ENCODE results near the gene RCVRN.
"Not testable (repeated sequence)": the region's sequence is repeated elsewhere in the genome, so short reads cannot be mapped to it uniquely, and the experiment has no call there.

The RCVRN gene

GRCh38 chr17:9929871-9930270, 24.8 kb upstream of the RCVRN start:
- no peak for ATAC-seq
- no peaks in the 10 kb centered on the region for H3K36me3 Mint-ChIP-seq
- no peaks in the 10 kb centered on the region for H3K27me3 Mint-ChIP-seq
- H3K4me3 Mint-ChIP-seq, result no peak overlapping the region
- H3K9me3 Mint-ChIP-seq, result no peaks in the 10 kb centered on the region
- H3K27ac Mint-ChIP-seq, result no peak overlapping the region
- H3K4me1 Mint-ChIP-seq, result peaks cover 6% of the 10 kb centered on the region

DNA sequence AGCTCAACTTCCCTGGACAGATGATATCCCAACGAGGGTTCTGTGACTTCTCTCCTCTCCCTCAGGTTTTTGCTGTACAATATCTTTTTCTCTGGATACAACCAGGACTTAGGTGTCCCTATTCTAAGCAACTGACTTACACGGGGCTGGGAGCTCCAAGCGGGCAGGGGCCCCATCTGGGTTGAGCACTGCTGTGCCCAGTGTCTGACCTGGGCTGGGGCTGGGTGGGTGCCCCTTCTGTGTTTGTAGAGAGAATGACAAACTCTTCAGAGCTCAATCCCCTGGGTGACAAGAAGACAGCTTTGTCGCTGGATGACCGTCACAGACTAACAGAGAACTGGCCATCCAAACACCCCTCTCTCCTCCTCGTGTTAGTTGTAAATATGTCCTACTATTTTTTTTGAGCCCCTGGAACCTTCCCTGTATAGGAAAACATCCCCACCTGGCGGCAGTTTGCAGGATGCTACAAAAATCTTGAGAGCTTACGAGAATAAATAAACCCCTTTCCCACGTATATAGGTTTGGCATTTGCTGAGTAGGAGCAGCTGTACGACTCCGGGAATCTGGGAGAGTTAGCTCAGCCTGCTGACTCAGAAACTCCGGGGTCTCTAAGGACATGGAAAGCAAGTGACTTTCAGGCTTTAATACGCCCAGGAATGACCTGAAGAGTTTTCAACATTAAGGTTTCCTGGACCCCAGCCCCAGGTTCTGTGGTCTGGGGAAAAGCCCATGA, 23.7 kb upstream of the RCVRN start:
- no peak for ATAC-seq
- H3K27me3 Mint-ChIP-seq, result no peaks in the 10 kb centered on the region
- no peak overlapping the region for H3K27ac Mint-ChIP-seq
- H3K36me3 Mint-ChIP-seq, result no peaks in the 10 kb centered on the region
- no peak overlapping the region for H3K4me3 Mint-ChIP-seq
- no peaks in the 10 kb centered on the region for H3K9me3 Mint-ChIP-seq
- peaks cover 10% of the 10 kb centered on the region for H3K4me1 Mint-ChIP-seq

GRCh38 chr17:9926150-9926804, 21.2 kb upstream of the RCVRN start:
- ATAC-seq, result no peak
- H3K4me1 Mint-ChIP-seq, result peaks cover 10% of the 10 kb centered on the region
- no peaks in the 10 kb centered on the region for H3K36me3 Mint-ChIP-seq
- H3K4me3 Mint-ChIP-seq, result no peak overlapping the region
- no peak overlapping the region for H3K27ac Mint-ChIP-seq
- H3K27me3 Mint-ChIP-seq, result no peaks in the 10 kb centered on the region
- H3K9me3 Mint-ChIP-seq, result no peaks in the 10 kb centered on the region

- H3K27ac Mint-ChIP-seq, result no peak overlapping the region
- no peak for ATAC-seq
- no peak overlapping the region for H3K4me3 Mint-ChIP-seq
- peaks cover 10% of the 10 kb centered on the region for H3K4me1 Mint-ChIP-seq
- H3K9me3 Mint-ChIP-seq, result no peaks in the 10 kb centered on the region
- no peaks in the 10 kb centered on the region for H3K27me3 Mint-ChIP-seq
- H3K36me3 Mint-ChIP-seq, result no peaks in the 10 kb centered on the region
These were observed 20.4 kb upstream of the RCVRN start for GRCh38 chr17:9925457-9925856.

DNA sequence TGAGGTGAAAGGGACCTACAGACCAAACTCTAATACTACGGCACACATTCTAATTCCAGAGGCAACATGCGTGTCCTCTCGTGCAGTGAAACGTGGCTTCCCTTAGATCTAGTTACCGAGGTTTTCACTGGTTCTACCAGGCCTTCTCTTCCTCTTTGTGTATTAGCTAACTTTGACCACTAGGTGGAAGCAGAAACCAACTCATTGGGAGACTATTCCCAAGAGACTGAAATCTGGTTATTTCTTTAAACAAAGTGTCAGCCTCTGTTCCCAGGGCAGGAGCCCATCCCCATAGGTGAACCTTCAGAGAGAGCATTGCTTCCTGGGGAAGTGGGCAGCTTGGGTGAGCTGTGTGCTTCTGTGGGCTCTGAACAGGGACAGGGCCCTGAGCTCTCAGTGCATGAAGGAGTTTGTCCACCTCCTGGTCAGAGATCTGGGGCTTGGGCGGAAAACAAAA, 19.7 kb upstream of the RCVRN start:
- H3K27me3 Mint-ChIP-seq, result no peaks in the 10 kb centered on the region
- ATAC-seq, result peak; percentile 49
- no peak overlapping the region for H3K4me3 Mint-ChIP-seq
- H3K36me3 Mint-ChIP-seq, result no peaks in the 10 kb centered on the region
- no peaks in the 10 kb centered on the region for H3K9me3 Mint-ChIP-seq
- peaks cover 10% of the 10 kb centered on the region for H3K4me1 Mint-ChIP-seq
- H3K27ac Mint-ChIP-seq, result no peak overlapping the region

- no peak for ATAC-seq
- no peak overlapping the region for H3K4me3 Mint-ChIP-seq
- no peaks in the 10 kb centered on the region for H3K27me3 Mint-ChIP-seq
- no peaks in the 10 kb centered on the region for H3K9me3 Mint-ChIP-seq
- H3K36me3 Mint-ChIP-seq, result no peaks in the 10 kb centered on the region
- H3K27ac Mint-ChIP-seq, result no peak overlapping the region
- H3K4me1 Mint-ChIP-seq, result peaks cover 10% of the 10 kb centered on the region
These were observed 17.2 kb upstream of the RCVRN start for GRCh38 chr17:9922012-9922848.

GRCh38 chr17:9921216-9921615, 16.1 kb upstream of the RCVRN start:
- not testable (repeated sequence) for H3K27me3 Mint-ChIP-seq, ATAC-seq, H3K4me3 Mint-ChIP-seq, H3K9me3 Mint-ChIP-seq, H3K27ac Mint-ChIP-seq, H3K36me3 Mint-ChIP-seq
- peaks cover 10% of the 10 kb centered on the region for H3K4me1 Mint-ChIP-seq

DNA sequence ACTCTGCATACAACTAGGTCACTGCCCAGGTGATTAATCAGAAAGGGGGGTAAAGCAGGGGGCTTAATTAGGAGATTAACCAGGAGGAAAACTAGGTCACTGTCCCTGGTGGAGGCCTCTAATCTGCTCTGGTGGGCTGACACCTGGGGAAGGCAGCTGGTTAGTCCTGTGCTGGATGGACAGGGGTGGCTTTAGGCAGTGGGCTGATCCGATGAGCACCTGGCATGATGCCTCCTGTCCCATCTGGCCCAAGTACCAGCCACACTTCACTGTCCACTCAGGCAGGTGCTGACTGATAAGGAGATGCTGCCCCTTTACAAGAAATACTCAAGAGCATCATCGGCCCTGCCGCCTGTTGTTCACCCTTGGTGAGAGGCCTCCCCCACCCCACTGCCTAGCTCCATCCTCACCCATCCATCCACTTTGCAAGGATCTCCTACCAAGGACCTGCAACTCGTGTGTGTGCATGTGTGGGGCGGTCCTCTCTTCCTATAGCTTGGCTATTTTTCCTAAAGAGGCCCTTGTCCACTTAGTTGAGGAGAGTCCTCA, 13.8 kb upstream of the RCVRN start:
- H3K27me3 Mint-ChIP-seq, result no peaks in the 10 kb centered on the region
- no peaks in the 10 kb centered on the region for H3K36me3 Mint-ChIP-seq
- H3K4me1 Mint-ChIP-seq, result no peaks in the 10 kb centered on the region
- no peaks in the 10 kb centered on the region for H3K9me3 Mint-ChIP-seq
- no peak overlapping the region for H3K4me3 Mint-ChIP-seq
- H3K27ac Mint-ChIP-seq, result no peak overlapping the region
- no peak for ATAC-seq

DNA sequence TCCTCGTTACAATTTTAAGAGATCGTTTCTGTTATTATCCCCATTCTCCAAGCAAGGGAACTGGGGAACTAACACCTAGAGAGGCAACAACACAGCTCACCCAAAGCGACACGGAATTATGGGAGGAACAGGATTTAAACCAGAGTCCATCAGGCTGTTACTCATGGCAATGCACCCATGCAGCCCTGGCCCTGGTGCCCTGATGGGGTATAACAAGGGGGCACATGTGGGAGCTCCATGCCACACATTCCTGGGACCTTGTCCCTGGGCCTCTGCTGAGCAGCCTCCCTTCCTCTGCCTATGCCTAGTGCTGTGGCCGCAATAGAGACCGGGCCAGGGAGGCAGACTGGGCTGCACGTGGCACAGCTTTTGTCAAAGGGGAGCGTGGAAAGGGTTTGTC, 13.3 kb upstream of the RCVRN start:
- H3K27ac Mint-ChIP-seq, result no peak overlapping the region
- no peaks in the 10 kb centered on the region for H3K4me1 Mint-ChIP-seq
- ATAC-seq, result no peak
- no peaks in the 10 kb centered on the region for H3K36me3 Mint-ChIP-seq
- no peaks in the 10 kb centered on the region for H3K9me3 Mint-ChIP-seq
- no peak overlapping the region for H3K4me3 Mint-ChIP-seq
- H3K27me3 Mint-ChIP-seq, result no peaks in the 10 kb centered on the region

GRCh38 chr17:9917801-9918200, 12.7 kb upstream of the RCVRN start:
- Mint-ChIP-seq H3K36me3 (no peaks in the 10 kb centered on the region), H3K27ac (no peak overlapping the region)

GRCh38 chr17:9917131-9917530, 12.1 kb upstream of the RCVRN start:
- Mint-ChIP-seq H3K27ac (no peak overlapping the region), H3K4me3 (no peak overlapping the region), H3K9me3 (no peaks in the 10 kb centered on the region), H3K4me1 (no peaks in the 10 kb centered on the region), H3K36me3 (no peaks in the 10 kb centered on the region), H3K27me3 (no peaks in the 10 kb centered on the region)
- ATAC-seq, result peak; percentile 5

More at GRCh38 chr17:9917801-9918200, 12.7 kb upstream of the RCVRN start:
- no peak for ATAC-seq
- H3K9me3 Mint-ChIP-seq, result no peaks in the 10 kb centered on the region
- H3K4me3 Mint-ChIP-seq, result no peak overlapping the region
- no peaks in the 10 kb centered on the region for H3K4me1 Mint-ChIP-seq
- no peaks in the 10 kb centered on the region for H3K27me3 Mint-ChIP-seq

- Mint-ChIP-seq H3K4me3 (no peak overlapping the region), H3K36me3 (no peaks in the 10 kb centered on the region), H3K27me3 (no peaks in the 10 kb centered on the region), H3K4me1 (no peaks in the 10 kb centered on the region), H3K27ac (no peak overlapping the region), H3K9me3 (no peaks in the 10 kb centered on the region)
- no peak for ATAC-seq
These were observed 11.0 kb upstream of the RCVRN start for GRCh38 chr17:9916108-9916507.

DNA sequence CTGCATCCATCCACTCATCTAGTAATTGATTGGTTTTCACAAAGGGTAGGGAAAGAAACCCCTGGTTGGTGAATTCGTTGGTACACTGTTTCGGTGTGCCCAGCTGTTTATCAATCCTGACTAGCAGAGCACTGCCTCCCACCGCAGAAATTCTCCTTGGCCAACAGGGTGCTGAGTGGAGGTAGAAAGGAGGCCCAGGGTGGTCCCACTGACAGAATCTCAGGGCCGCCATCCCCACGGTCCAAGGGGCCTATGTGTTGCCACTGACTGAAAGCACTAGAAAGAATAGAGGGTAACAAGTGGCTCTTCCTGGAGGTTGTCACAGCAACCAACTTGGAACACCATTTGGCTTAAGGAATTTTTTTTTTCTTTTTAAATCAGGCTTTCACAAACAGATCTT, 8.4 kb upstream of the RCVRN start:
- Mint-ChIP-seq H3K27ac (no peak overlapping the region), H3K4me3 (no peak overlapping the region), H3K4me1 (no peaks in the 10 kb centered on the region), H3K27me3 (no peaks in the 10 kb centered on the region), H3K9me3 (no peaks in the 10 kb centered on the region), H3K36me3 (no peaks in the 10 kb centered on the region)
- ATAC-seq, result no peak

GRCh38 chr17:9912121-9913099, 7.3 kb upstream of the RCVRN start:
- H3K9me3 Mint-ChIP-seq, result no peaks in the 10 kb centered on the region
- H3K27ac Mint-ChIP-seq, result no peak overlapping the region
- H3K4me3 Mint-ChIP-seq, result no peak overlapping the region
- H3K36me3 Mint-ChIP-seq, result no peaks in the 10 kb centered on the region
- H3K27me3 Mint-ChIP-seq, result no peaks in the 10 kb centered on the region
- H3K4me1 Mint-ChIP-seq, result no peaks in the 10 kb centered on the region
- no peak for ATAC-seq

Data from stimulated activated memory B cell treated with anti-CD40 and anti-IgM and Interleukin-4, amounts not matched to agents 10 μg/mL and 1 μg/mL and 100 μg/mL, for 72 hours (primary cell).